ENCODE measurements around the gene SLC22A3. TPM values are rescaled to one million over a fixed set of nuclear protein-coding genes. Genes with fewer than 3 reads are reported as not detected.

The SLC22A3 gene
- polyA plus RNA-seq, 1 of the 3 experiments (the other 2 are of a cell fraction) = not detected

DNA sequence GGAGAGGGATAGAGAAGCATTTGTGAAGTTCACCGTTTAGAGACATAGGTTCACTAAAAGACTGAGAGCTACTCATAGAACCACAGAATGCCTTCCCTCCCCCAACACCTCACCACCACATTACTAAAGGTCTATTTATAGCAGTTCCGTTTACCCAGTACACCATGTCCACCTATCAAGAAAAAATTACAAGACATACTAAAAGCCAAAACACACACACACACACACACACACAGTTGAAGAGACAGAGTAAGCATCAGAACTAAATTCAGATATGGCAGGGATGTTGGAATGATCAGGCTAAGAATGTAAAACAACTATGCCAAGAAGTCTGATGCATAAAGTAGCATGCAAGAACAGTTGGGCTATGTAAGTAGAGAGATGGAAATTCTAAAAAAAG lies 52.3 kb downstream of the SLC22A3 start:
- Histone ChIP-seq H3K4me2 (no peak overlapping the region), H3K27me3 (ENCODE audit: insufficient read depth) (no peaks in the 10 kb centered on the region), H4K20me1 (ENCODE audit: insufficient read depth) (no peaks in the 10 kb centered on the region), H3K79me2 (ENCODE audit: insufficient read depth) (no peaks in the 10 kb centered on the region), H3F3A (replicated peaks; ENCODE audit: insufficient read depth) (no peaks in the 10 kb centered on the region), H3K9ac (no peak overlapping the region), H3K36me3 (replicated peaks in 1 of 2; ENCODE audit: control insufficient read depth in 1 of 2, insufficient read depth in 2 of 2, low read length in 1 of 2) (no peaks in the 10 kb centered on the region), H3K4me1 (ENCODE audit: control insufficient read depth in 1 of 2, insufficient read depth in 2 of 2, low read depth in 1 of 2, low read length in 1 of 2) (no peaks in the 10 kb centered on the region), H2AFZ (ENCODE audit: low read depth) (no peak overlapping the region), H3K27ac (ENCODE audit: low read depth in 2 of 2, low read length in 1 of 2) (no peak overlapping the region), H3K4me3 (ENCODE audit: low read depth in 2 of 2, low read length in 1 of 2) (no peak overlapping the region), H3K9me3 (no peaks in the 10 kb centered on the region), H3K9me2 (no peaks in the 10 kb centered on the region)
- TF ChIP-seq RFX5 (IDR thresholded peaks at IDR 0.05; ENCODE audit: low read length) (no peak), MEF2A (IDR thresholded peaks at IDR 0.05; ENCODE audit: borderline replicate concordance, low read depth) (no peak), TEAD4 (IDR thresholded peaks at IDR 0.05; ENCODE audit: borderline replicate concordance, insufficient read depth) (no peak), EZH2phosphoT487 (IDR thresholded peaks at IDR 0.05; ENCODE audit: borderline replicate concordance, low read depth) (no peak), RCOR1 (IDR thresholded peaks at IDR 0.05; ENCODE audit: low read length) (no peak), MXI1 (IDR thresholded peaks at IDR 0.05; ENCODE audit: low read depth, low read length) (no peak), JUND (IDR thresholded peaks at IDR 0.05) (no peak), FOXJ3 (CRISPR knock-in tag; IDR thresholded peaks at IDR 0.05) (no peak), EP300 (IDR thresholded peaks at IDR 0.05; ENCODE audit: borderline replicate concordance in 1 of 2, low read depth in 1 of 2, low read length in 1 of 2) (no peak), TAF1 (IDR thresholded peaks at IDR 0.05; ENCODE audit: borderline replicate concordance, low read depth, low read length) (no peak), CHD2 (IDR thresholded peaks at IDR 0.05; ENCODE audit: low read length, partially characterized antibody) (no peak), ELF1 (IDR thresholded peaks at IDR 0.05) (no peak), NRF1 (IDR thresholded peaks at IDR 0.05; ENCODE audit: low read depth, low read length) (no peak), RXRA (IDR thresholded peaks at IDR 0.05; ENCODE audit: borderline replicate concordance, low read depth) (no peak)
- TF ChIP-seq, protein P1, sequence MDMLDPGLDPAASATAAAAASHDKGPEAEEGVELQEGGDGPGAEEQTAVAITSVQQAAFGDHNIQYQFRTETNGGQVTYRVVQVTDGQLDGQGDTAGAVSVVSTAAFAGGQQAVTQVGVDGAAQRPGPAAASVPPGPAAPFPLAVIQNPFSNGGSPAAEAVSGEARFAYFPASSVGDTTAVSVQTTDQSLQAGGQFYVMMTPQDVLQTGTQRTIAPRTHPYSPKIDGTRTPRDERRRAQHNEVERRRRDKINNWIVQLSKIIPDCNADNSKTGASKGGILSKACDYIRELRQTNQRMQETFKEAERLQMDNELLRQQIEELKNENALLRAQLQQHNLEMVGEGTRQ (IDR thresholded peaks at IDR 0.05; ENCODE audit: borderline replicate concordance, low read depth, low read length) = no peak
- TF ChIP-seq, protein P2, sequence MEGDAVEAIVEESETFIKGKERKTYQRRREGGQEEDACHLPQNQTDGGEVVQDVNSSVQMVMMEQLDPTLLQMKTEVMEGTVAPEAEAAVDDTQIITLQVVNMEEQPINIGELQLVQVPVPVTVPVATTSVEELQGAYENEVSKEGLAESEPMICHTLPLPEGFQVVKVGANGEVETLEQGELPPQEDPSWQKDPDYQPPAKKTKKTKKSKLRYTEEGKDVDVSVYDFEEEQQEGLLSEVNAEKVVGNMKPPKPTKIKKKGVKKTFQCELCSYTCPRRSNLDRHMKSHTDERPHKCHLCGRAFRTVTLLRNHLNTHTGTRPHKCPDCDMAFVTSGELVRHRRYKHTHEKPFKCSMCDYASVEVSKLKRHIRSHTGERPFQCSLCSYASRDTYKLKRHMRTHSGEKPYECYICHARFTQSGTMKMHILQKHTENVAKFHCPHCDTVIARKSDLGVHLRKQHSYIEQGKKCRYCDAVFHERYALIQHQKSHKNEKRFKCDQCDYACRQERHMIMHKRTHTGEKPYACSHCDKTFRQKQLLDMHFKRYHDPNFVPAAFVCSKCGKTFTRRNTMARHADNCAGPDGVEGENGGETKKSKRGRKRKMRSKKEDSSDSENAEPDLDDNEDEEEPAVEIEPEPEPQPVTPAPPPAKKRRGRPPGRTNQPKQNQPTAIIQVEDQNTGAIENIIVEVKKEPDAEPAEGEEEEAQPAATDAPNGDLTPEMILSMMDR (IDR thresholded peaks at IDR 0.05) = no peak
- TF ChIP-seq, protein P3, sequence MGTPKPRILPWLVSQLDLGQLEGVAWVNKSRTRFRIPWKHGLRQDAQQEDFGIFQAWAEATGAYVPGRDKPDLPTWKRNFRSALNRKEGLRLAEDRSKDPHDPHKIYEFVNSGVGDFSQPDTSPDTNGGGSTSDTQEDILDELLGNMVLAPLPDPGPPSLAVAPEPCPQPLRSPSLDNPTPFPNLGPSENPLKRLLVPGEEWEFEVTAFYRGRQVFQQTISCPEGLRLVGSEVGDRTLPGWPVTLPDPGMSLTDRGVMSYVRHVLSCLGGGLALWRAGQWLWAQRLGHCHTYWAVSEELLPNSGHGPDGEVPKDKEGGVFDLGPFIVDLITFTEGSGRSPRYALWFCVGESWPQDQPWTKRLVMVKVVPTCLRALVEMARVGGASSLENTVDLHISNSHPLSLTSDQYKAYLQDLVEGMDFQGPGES (IDR thresholded peaks at IDR 0.05; ENCODE audit: low read depth, low read length) = no peak
- TF ChIP-seq, protein P4, sequence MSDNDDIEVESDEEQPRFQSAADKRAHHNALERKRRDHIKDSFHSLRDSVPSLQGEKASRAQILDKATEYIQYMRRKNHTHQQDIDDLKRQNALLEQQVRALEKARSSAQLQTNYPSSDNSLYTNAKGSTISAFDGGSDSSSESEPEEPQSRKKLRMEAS (IDR thresholded peaks at IDR 0.05; ENCODE audit: low read depth) = no peak
- TF ChIP-seq, protein P5, sequence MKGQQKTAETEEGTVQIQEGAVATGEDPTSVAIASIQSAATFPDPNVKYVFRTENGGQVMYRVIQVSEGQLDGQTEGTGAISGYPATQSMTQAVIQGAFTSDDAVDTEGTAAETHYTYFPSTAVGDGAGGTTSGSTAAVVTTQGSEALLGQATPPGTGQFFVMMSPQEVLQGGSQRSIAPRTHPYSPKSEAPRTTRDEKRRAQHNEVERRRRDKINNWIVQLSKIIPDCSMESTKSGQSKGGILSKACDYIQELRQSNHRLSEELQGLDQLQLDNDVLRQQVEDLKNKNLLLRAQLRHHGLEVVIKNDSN (IDR thresholded peaks at IDR 0.05; ENCODE audit: borderline replicate concordance, low read depth) = no peak
- TF ChIP-seq, protein P6, sequence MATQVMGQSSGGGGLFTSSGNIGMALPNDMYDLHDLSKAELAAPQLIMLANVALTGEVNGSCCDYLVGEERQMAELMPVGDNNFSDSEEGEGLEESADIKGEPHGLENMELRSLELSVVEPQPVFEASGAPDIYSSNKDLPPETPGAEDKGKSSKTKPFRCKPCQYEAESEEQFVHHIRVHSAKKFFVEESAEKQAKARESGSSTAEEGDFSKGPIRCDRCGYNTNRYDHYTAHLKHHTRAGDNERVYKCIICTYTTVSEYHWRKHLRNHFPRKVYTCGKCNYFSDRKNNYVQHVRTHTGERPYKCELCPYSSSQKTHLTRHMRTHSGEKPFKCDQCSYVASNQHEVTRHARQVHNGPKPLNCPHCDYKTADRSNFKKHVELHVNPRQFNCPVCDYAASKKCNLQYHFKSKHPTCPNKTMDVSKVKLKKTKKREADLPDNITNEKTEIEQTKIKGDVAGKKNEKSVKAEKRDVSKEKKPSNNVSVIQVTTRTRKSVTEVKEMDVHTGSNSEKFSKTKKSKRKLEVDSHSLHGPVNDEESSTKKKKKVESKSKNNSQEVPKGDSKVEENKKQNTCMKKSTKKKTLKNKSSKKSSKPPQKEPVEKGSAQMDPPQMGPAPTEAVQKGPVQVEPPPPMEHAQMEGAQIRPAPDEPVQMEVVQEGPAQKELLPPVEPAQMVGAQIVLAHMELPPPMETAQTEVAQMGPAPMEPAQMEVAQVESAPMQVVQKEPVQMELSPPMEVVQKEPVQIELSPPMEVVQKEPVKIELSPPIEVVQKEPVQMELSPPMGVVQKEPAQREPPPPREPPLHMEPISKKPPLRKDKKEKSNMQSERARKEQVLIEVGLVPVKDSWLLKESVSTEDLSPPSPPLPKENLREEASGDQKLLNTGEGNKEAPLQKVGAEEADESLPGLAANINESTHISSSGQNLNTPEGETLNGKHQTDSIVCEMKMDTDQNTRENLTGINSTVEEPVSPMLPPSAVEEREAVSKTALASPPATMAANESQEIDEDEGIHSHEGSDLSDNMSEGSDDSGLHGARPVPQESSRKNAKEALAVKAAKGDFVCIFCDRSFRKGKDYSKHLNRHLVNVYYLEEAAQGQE (IDR thresholded peaks at IDR 0.05; ENCODE audit: low read depth, low read length) = no peak
- POLR2A ChIA-PET = no interaction called here
- DNase-seq = no peak
- 10% methylated on average over 2 of the region's 2 CpGs for WGBS (ENCODE audit: low lambda C conversion rate)
- CTCF ChIA-PET = interaction anchor here (1.0 kb wide), 1 partner anchor 55 kb away, joined by 3 read pairs; no protein-coding TSS in a partner anchor
